Measurements from ENCODE around the gene PRDX6. TPM values are rescaled to one million over a fixed set of nuclear protein-coding genes. Genes with fewer than 3 reads are reported as not detected.

PRDX6 gene
- total and polyA plus RNA-seq, 2 of the 4 experiments (the other 2 are of a cell fraction): 373 to 426 TPM

GRCh38 chr1:173489149-173489600 lies 12.0 kb downstream of the PRDX6 start:
- TF ChIP-seq CHD1 (IDR thresholded peaks at IDR 0.05; ENCODE audit: low read depth, low read length) (no peak), MAFK (IDR thresholded peaks at IDR 0.05; ENCODE audit: low read depth, low read length) (no peak), SMC3 (IDR thresholded peaks at IDR 0.05; ENCODE audit: low read depth, low read length) (no peak), CEBPB (IDR thresholded peaks at IDR 0.05; ENCODE audit: low read depth, low read length) (no peak), MXI1 (IDR thresholded peaks at IDR 0.05; ENCODE audit: borderline replicate concordance, low read depth, low read length) (no peak), FOS (IDR thresholded peaks at IDR 0.05; ENCODE audit: low read depth, low read length) (no peak)
- dilution Hi-C loops (cut with HindIII; ENCODE audit: low sequenced_read_pairs, unreplicated experiment): no loop called here
- Histone ChIP-seq H3K4me1 (ENCODE audit: control insufficient read depth, insufficient read depth, low read length) (no peaks in the 10 kb centered on the region), H2AFZ (replicated peaks; ENCODE audit: low read length, poor library complexity) (no peak overlapping the region), H3K9me3 (ENCODE audit: control insufficient read depth, insufficient read depth, low read length) (no peaks in the 10 kb centered on the region), H4K5ac (ENCODE audit: low read depth, low read length) (no peak overlapping the region), H3K9ac (ENCODE audit: low read depth, low read length) (no peak overlapping the region), H3K9me1 (ENCODE audit: insufficient read depth, low read length) (peaks cover 2% of the 10 kb centered on the region; the same call in 1 of the 2 replicates), H3K4me3 (ENCODE audit: insufficient read depth, low read depth, low read length) (no peak overlapping the region), H2BK20ac (ENCODE audit: low read depth, low read length) (no peak overlapping the region), H2AK5ac (ENCODE audit: low read depth, low read length) (no peak overlapping the region), H3K27me3 (ENCODE audit: control insufficient read depth, insufficient read depth, low read length) (no peaks in the 10 kb centered on the region), H2BK15ac (ENCODE audit: low read depth, low read length) (no peak overlapping the region), H3K36me3 (ENCODE audit: control insufficient read depth, insufficient read depth, low read length) (peaks cover 34% of the 10 kb centered on the region), H2AK9ac (replicated peaks; ENCODE audit: low read depth, low read length, poor library complexity) (no peak overlapping the region), H4K20me1 (ENCODE audit: insufficient read depth, low read length) (no peaks in the 10 kb centered on the region), H3K23ac (ENCODE audit: low read depth, low read length) (no peak overlapping the region), H3K27ac (ENCODE audit: insufficient read depth, low read length) (no peak overlapping the region), H4K8ac (ENCODE audit: low read depth in 2 of 2, low read length in 2 of 2) (no peak overlapping the region), H3K79me1 (ENCODE audit: low read depth in 1 of 2, low read length in 2 of 2) (no peaks in the 10 kb centered on the region; a peak in 1 of 4 replicates), H2BK120ac (ENCODE audit: low read depth, low read length) (no peak overlapping the region), H3K56ac (ENCODE audit: extremely low read depth, insufficient read depth, low read length) (no peak overlapping the region), H3K4ac (ENCODE audit: low read depth, low read length) (no peak overlapping the region), H4K91ac (ENCODE audit: insufficient read depth, low read depth, low read length) (no peak overlapping the region), H2BK5ac (ENCODE audit: low read depth, low read length, poor library complexity, severe bottlenecking) (no peak overlapping the region), H3K18ac (ENCODE audit: low read depth, low read length) (no peak overlapping the region), H3K14ac (replicated peaks; ENCODE audit: low read depth, low read length) (no peak overlapping the region), H3K4me2 (ENCODE audit: low read depth, low read length) (no peak overlapping the region)
- ATAC-seq (ENCODE audit: low read depth) (no peak), DNase-seq (peak; percentile 20)
- ChIA-PET POLR2A (ENCODE audit: unreplicated experiment) (interaction anchor here (1.0 kb wide), 1 partner anchor 11 kb away, joined by 3 read pairs; no protein-coding TSS in a partner anchor), CTCF (interaction anchor here (0.6 kb wide), 1 partner anchor 63 kb away, joined by 4 read pairs; no protein-coding TSS in a partner anchor)
- BruUV-seq (replicated peaks): no TSS peak
- 100% methylated on average over 1 of the region's 5 CpGs; no CpG with 5 or more reads in 1 of the 2 experiments for WGBS, 2 experiments (ENCODE audit: extremely low coverage in 2 of 2, insufficient read length in 1 of 2)
- in situ Hi-C loops (cut with MboI; ENCODE audit: low sequenced_read_pairs): no loop called here
- intact Hi-C loops (cut with micrococcal nuclease): no loop called here

Measured in IMR-90 (cell line).